ENCODE measurements around the gene SMOC2. TPM values are rescaled to one million over a fixed set of nuclear protein-coding genes. Genes with fewer than 3 reads are reported as not detected.

The SMOC2 gene
- polyA plus RNA-seq, 1 of the 3 experiments (the other 2 are of a cell fraction) = not detected

DNA sequence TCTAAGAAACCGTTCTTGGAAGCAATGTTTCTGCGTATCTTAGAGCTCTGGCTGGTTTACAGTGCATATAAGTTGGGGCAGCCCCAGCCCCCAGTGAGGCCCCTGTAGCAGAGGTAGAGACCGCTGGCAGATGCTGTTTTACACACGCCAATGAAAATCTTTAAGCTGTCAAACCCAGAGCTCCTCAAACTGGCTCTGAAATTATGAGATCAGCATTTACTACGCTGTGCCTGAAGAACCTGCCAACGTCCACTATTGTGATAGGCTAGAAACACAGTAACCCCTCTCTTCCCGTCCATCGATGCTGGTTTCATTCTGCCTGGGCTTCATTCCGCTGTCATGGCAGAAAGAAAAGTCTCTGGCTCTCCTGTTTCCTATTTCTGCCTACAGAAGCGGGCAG lies 160.6 kb downstream of the SMOC2 start (continued):
- no peak for TF ChIP-seq NFIC (IDR thresholded peaks at IDR 0.05; ENCODE audit: borderline replicate concordance)
- TF ChIP-seq, protein P1, sequence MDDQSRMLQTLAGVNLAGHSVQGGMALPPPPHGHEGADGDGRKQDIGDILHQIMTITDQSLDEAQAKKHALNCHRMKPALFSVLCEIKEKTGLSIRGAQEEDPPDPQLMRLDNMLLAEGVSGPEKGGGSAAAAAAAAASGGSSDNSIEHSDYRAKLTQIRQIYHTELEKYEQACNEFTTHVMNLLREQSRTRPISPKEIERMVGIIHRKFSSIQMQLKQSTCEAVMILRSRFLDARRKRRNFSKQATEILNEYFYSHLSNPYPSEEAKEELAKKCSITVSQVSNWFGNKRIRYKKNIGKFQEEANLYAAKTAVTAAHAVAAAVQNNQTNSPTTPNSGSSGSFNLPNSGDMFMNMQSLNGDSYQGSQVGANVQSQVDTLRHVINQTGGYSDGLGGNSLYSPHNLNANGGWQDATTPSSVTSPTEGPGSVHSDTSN (IDR thresholded peaks at IDR 0.05) = no peak

DNA sequence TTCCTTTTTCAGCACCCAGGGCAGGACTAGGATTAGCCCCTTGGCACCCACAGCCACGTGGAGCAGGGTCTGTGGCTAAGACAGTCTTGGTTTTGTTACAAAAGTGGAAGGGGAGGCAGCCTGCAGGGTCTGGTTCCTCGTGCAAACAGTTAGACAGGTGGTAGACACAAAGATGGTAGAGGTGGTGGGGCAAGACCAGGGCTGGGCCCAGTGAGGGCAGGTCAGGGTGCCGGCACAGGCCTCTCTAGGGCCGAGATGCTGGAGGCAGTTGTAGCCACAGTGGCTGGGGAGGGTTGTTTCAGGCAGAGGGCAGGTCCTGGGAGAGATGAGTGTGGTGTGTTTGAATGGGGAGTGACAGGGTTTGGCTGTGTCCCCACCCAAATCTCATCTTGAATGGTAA lies 161.6 kb downstream of the SMOC2 start:
- Histone ChIP-seq H3K36me3 (replicated peaks in 1 of 2; ENCODE audit: control insufficient read depth in 1 of 2, insufficient read depth in 2 of 2, low read length in 1 of 2) (no peaks in the 10 kb centered on the region), H3K79me2 (ENCODE audit: insufficient read depth) (no peaks in the 10 kb centered on the region), H3K4me2 (no peak overlapping the region), H4K20me1 (ENCODE audit: insufficient read depth) (no peaks in the 10 kb centered on the region), H3K9me2 (no peaks in the 10 kb centered on the region), H3K9ac (no peak overlapping the region), H3K27ac (ENCODE audit: low read depth in 2 of 2, low read length in 1 of 2) (no peak overlapping the region), H3K9me3 (no peaks in the 10 kb centered on the region), H3K4me3 (ENCODE audit: low read depth in 2 of 2, low read length in 1 of 2) (no peak overlapping the region), H3K27me3 (ENCODE audit: insufficient read depth) (no peaks in the 10 kb centered on the region), H3F3A (replicated peaks; ENCODE audit: insufficient read depth) (no peaks in the 10 kb centered on the region), H3K4me1 (ENCODE audit: control insufficient read depth in 1 of 2, insufficient read depth in 2 of 2, low read depth in 1 of 2, low read length in 1 of 2) (no peaks in the 10 kb centered on the region; a peak in 1 of 4 replicates), H2AFZ (ENCODE audit: low read depth) (no peak overlapping the region)
- ChIA-PET POLR2A (no interaction called here), CTCF (no interaction called here)
- TF ChIP-seq RFX5 (IDR thresholded peaks at IDR 0.05; ENCODE audit: low read length) (no peak), CHD2 (IDR thresholded peaks at IDR 0.05; ENCODE audit: low read length, partially characterized antibody) (no peak), EP300 (IDR thresholded peaks at IDR 0.05; ENCODE audit: borderline replicate concordance in 1 of 2, low read depth in 1 of 2, low read length in 1 of 2) (no peak), MXI1 (IDR thresholded peaks at IDR 0.05; ENCODE audit: low read depth, low read length) (no peak), NRF1 (IDR thresholded peaks at IDR 0.05; ENCODE audit: low read depth, low read length) (no peak), TEAD4 (IDR thresholded peaks at IDR 0.05; ENCODE audit: borderline replicate concordance, insufficient read depth) (no peak), GABPA (IDR thresholded peaks at IDR 0.05; ENCODE audit: low read depth) (no peak), TCF12 (IDR thresholded peaks at IDR 0.05) (no peak)
- TF ChIP-seq, protein P2, sequence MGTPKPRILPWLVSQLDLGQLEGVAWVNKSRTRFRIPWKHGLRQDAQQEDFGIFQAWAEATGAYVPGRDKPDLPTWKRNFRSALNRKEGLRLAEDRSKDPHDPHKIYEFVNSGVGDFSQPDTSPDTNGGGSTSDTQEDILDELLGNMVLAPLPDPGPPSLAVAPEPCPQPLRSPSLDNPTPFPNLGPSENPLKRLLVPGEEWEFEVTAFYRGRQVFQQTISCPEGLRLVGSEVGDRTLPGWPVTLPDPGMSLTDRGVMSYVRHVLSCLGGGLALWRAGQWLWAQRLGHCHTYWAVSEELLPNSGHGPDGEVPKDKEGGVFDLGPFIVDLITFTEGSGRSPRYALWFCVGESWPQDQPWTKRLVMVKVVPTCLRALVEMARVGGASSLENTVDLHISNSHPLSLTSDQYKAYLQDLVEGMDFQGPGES (IDR thresholded peaks at IDR 0.05; ENCODE audit: low read depth, low read length) = no peak
- WGBS (ENCODE audit: low lambda C conversion rate) = 12% methylated on average over 4 of the region's 4 CpGs
- no peak for DNase-seq

DNA sequence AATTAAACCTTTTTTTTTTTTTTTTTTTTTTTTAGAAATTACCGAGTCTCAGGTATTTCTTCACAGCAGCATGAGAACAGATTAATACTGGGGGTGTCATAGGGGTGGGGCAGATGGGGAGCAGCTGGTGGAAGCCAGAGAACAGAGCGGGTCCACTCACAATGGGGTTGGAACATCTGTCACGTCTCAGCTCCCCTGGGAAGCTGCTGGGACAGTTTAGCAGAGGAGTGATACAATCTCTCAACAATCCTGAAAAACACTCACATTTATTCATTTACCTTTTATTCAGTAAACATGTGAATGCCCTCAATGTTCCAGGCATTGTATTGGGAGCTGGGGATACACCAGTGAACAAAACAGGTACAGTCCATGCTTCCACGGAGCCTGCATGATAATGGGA lies 162.2 kb downstream of the SMOC2 start:
- no peaks in the 10 kb centered on the region for H4K20me1 ChIP-seq (ENCODE audit: insufficient read depth)
- H3K4me1 ChIP-seq (ENCODE audit: control insufficient read depth in 1 of 2, insufficient read depth in 2 of 2, low read depth in 1 of 2, low read length in 1 of 2) = no peaks in the 10 kb centered on the region; a peak in 1 of 4 replicates
- H3K27ac ChIP-seq (ENCODE audit: low read depth in 2 of 2, low read length in 1 of 2) = no peak overlapping the region
- no peak overlapping the region for H3K9ac ChIP-seq
- H3K27me3 ChIP-seq (ENCODE audit: insufficient read depth) = no peaks in the 10 kb centered on the region
- H3K4me2 ChIP-seq = no peak overlapping the region
- ChIA-PET CTCF (no interaction called here), POLR2A (no interaction called here)
- H3F3A ChIP-seq (replicated peaks; ENCODE audit: insufficient read depth) = no peaks in the 10 kb centered on the region
- H2AFZ ChIP-seq (ENCODE audit: low read depth) = no peak overlapping the region
- H3K9me2 ChIP-seq = no peaks in the 10 kb centered on the region
- no peak for TF ChIP-seq FOXM1 (IDR thresholded peaks at IDR 0.05; ENCODE audit: low read depth)
- TF ChIP-seq RFX5 (IDR thresholded peaks at IDR 0.05; ENCODE audit: low read length) = no peak
- TF ChIP-seq EP300 (IDR thresholded peaks at IDR 0.05; ENCODE audit: borderline replicate concordance in 1 of 2, low read depth in 1 of 2, low read length in 1 of 2) = no peak
- TF ChIP-seq GATA2 (CRISPR knock-in tag; IDR thresholded peaks at IDR 0.05) = 0 out of 2 replicates have a peak, but pooled peaks have one; percentile 31
- TF ChIP-seq, protein P3, sequence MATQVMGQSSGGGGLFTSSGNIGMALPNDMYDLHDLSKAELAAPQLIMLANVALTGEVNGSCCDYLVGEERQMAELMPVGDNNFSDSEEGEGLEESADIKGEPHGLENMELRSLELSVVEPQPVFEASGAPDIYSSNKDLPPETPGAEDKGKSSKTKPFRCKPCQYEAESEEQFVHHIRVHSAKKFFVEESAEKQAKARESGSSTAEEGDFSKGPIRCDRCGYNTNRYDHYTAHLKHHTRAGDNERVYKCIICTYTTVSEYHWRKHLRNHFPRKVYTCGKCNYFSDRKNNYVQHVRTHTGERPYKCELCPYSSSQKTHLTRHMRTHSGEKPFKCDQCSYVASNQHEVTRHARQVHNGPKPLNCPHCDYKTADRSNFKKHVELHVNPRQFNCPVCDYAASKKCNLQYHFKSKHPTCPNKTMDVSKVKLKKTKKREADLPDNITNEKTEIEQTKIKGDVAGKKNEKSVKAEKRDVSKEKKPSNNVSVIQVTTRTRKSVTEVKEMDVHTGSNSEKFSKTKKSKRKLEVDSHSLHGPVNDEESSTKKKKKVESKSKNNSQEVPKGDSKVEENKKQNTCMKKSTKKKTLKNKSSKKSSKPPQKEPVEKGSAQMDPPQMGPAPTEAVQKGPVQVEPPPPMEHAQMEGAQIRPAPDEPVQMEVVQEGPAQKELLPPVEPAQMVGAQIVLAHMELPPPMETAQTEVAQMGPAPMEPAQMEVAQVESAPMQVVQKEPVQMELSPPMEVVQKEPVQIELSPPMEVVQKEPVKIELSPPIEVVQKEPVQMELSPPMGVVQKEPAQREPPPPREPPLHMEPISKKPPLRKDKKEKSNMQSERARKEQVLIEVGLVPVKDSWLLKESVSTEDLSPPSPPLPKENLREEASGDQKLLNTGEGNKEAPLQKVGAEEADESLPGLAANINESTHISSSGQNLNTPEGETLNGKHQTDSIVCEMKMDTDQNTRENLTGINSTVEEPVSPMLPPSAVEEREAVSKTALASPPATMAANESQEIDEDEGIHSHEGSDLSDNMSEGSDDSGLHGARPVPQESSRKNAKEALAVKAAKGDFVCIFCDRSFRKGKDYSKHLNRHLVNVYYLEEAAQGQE (IDR thresholded peaks at IDR 0.05; ENCODE audit: low read depth, low read length) = no peak
- 14% methylated on average over 4 of the region's 4 CpGs for WGBS (ENCODE audit: low lambda C conversion rate)
- H3K4me3 ChIP-seq (ENCODE audit: low read depth in 2 of 2, low read length in 1 of 2) = no peak overlapping the region
- DNase-seq = peak; percentile 54
- no peaks in the 10 kb centered on the region for H3K36me3 ChIP-seq (replicated peaks in 1 of 2; ENCODE audit: control insufficient read depth in 1 of 2, insufficient read depth in 2 of 2, low read length in 1 of 2)
- H3K79me2 ChIP-seq (ENCODE audit: insufficient read depth) = no peaks in the 10 kb centered on the region
- no peaks in the 10 kb centered on the region for H3K9me3 ChIP-seq
